Measurements from ENCODE around the gene SYNE1.
A peak's percentile ranks its signal among the peaks of the same experiment; 100 is the strongest.
"Not testable (repeated sequence)": the region's sequence is repeated elsewhere in the genome, so short reads cannot be mapped to it uniquely, and the experiment has no call there.

SYNE1 gene

DNA sequence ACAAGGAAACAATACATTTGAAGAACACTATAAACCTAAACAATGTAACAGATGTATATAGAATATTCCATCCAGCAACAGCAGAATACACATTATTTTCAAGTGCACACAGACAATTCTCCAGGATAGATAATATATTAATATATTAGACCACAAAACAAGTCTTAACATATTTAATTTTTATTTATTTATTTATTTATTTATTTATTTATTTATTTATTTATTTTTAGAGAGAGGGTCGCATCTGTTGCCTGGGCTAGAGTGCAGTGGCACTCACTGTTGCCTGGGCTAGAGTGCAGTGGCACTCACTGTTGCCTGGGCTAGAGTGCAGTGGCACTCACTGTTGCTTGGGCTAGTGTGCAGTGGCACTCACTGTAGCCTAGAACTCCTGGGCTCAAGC lies 78.4 kb downstream of the SYNE1 start:
- DNase-seq: not testable (repeated sequence)

DNA sequence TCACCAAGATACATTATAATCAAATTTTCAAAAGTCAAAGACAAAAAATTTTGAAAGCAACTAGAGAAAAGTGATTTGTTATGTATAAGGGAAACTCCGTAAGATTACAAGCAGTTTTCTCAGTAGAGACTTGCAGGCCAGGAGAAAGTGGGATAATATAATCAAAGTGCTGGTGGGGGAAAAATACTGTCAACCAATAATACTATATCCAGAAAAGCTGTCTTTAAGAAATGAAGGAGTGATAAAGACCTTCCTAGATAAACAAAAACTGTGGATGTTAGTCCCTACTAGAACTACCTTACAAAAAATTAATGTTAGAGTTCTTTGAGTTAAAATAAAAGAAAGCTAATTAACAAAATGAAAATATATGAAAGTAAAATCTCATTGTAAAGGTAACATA lies 79.7 kb downstream of the SYNE1 start:
- no peak for DNase-seq

DNA sequence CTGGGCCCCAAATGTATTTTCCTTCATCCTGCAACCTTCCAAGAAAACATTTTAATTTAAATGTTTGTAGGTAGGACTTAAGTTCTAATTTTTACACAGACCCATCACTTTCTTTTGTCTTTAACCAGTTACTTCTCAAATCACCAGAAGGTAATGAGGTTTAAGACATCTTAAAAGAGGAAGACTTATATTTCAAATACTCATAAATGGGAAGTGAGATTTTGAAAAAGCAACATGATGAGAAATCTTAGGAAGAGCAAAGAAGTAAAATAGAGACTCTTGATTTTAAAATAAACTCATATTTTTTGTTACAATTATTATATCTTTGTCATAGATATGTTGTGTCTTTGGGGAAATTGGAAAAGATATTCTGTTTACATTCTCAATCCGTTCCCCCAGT lies 82.3 kb downstream of the SYNE1 start:
- no peak for DNase-seq

DNA sequence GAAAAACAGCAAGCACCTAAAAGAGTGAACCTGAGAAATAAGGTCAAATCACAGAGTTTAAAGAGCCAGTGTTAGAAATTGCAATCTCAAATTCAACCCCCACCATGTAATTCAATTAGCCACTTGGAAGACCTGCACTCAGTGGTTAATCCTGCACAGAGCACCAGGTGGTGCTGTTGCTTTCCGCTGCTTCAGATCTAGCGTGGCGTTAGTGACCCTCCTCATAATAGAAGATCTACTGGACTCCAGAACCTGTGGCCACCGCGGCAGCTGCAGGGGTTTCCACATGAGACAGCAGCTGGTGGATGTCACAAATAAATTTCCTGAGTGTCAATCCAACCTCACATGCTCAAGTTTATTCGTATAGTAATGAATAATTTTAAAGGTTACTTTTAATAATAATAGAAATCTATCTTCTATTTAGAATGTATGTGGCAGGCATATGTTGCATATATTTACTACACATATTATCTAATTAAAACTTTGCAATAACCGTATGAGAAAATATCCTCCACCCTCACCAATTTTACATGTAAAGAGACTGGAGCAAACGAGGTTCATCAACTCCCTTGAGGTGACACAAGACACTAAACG lies 84.4 kb downstream of the SYNE1 start:
- peak; percentile 50 for DNase-seq

DNA sequence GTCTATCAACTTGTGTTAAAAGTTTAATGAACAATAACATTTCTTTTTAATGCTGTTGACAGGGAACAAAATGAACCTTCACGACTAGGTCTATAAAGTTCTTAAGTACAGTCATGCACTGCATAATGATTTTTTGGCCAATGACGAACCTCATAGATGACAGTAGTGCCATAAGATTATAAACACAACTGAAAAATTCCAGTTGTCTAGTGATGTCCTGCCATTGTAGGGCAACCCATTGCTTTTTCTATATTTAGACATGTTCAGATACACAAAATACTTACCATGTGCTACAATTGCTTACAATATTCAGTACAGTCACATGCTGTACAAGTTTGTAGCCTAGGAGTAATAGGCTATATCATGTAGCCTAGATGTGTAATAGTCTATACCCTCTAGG lies 93.6 kb downstream of the SYNE1 start:
- no peak for DNase-seq

DNA sequence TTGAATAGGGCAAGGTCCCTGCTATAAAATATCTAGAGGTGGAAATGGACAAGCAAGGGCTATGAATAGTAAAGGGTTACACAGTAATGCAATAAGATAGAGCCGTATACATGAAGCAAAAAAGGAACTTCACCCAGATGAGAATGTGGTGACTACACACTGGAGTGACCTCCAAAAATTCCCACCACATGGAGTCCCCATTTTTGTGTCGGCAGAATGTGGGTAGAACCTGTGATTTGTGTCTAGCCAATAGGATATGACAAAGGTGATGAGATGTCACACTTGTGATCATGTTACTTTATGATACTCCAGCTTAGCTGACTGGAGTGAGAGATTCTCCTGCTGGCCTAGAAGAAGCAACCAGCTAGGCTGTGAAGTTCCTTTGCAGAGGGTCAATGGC lies 96.8 kb downstream of the SYNE1 start:
- no peak for DNase-seq

DNA sequence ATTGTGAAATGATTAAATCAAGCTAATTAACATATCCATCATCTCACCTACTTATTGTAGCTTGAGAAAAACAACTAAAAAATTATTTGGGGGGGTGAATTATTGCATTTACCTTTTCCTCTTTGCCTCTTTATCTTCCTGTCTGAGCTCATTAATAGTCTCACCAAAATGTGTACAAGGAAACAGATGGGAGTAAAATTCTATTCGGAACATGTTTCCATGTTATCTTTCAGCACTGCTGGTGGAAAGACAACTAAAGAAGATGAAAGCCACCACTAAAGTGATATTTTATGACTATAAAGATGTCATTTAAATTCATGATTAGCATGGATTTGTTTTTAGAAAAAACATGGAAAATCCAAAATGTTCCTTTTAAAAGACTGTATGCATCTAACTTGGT lies 102.6 kb downstream of the SYNE1 start:
- DNase-seq: no peak

DNA sequence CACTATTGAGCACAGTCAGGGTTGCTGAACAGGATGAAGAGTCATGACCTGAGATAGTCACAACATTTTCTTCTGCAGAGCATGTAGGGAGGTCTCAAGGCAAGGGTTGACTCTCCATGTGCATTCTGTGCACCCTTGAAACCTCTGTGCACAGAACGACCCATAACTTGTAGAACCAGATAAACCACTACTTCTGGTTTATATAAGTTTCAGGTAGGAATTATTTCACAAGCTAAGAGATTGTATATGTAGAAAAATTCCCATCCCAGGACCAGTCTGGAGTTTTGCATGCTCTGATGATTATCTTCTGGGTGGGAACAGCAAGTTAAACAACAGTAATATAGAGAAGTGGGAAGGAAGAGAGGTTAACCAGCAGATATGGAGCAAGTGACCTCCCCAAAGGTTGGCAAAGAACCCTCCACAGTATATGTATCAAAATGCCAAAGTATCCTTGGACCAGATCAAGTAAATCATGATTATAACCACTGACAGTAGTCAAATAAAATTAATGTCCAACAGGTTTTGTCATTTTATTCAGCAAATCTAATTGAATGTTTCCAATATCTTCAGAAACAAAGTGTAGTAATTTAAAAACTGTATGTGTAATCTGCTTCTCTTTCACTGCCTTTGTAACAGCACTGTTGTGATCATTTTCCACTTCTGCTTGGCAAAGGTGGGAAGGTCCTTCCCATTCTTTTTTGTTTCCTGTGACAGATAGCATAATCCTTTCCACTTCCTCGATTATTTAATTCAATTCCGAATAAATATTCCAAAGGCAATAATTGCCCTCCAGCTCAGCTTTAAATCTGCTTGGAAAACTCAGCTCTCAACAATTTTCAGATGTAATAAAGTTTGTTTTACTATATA lies 104.4 kb downstream of the SYNE1 start:
- DNase-seq: no peak

DNA sequence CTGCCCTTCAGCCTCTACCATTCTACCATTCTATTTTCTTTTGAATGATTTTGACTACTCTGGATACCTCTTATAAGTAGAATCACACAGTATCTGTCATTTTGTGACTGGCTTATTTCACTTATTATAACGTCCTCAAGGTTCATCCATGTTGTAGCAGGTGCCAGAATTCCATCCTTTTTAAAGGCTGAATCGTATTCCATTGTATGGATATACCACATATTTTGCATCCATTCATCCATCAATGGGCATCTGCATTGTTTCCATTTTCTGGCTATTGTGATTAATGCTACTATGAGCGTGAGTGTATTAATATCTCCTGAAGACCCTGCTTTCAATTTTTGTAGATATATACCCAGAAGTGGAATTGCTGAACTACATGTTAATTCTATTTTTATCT lies 105.5 kb downstream of the SYNE1 start:
- no peak for DNase-seq

DNA sequence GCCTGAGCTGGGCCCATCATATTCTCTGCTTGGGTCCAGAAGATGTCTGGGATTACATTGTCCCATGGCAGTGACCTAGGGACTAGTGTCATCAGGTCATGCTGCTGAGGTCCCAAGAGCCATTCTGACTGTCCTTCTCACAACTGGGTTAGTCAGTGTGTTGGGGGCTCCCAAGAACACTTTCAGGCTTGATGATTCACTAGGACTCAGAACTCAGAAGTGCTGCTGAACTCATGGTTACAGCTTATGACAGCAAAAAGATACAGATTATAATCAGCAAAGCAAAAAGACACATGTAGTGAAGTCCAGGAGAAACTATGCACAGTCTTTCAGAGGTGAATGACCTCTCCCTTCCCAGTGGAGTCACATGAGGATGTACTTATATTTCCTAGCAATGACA lies 107.8 kb downstream of the SYNE1 start:
- no peak for DNase-seq

DNA sequence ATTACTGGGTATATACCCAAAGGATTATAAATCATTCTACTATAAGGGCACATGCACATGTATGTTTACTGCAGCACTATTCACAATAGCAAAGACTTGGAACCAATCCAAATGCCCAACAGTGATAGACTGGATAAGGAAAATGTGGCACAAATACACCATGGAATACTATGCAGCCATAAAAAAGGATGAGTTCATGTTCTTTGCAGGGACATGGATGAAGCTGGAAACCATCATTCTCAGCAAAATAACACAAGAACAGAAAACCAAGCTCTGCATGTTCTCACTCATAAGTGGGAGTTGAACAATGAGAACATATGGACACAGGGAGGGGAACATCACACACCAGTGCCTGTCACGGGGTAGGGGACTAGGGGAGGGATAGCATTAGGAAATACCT lies 123.0 kb downstream of the SYNE1 start:
- DNase-seq: not testable (repeated sequence)

DNA sequence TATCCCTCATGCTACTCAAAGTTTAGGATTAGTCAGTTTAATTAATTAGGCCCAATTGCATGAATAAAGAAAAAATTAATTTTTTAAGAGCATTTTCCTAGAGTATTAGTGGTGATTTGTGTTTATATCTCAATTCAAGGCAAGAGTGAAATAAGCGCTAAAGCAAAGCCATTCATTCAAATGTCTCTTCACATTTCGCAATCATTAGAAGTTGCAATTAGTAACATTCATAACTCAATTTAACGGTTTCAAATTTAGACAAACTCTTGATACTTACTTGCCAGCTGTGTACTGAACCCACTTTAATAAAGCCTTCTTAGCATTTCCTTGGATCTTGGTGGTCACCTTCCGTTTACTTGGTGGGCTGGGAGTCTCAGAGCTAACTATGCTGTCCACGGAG lies 127.2 kb downstream of the SYNE1 start:
- no peak for DNase-seq

DNA sequence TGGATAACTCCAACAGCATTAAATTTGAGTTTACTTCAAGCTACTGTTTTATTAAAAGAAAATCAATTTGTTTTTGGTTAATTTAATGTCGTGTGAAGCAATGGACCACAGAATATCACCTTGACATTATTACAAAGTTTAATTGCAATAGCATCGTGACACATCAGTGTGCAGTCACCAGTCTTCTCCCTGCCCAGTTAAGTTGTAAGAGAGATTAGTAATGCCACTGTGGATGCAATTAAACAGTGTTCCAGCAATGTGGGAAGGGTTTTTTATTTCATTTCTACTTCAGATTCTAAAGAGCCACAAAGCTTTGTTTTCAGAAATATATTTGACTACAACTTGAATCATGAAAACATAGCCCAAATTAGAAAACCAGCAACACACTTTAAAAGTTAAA lies 128.7 kb downstream of the SYNE1 start:
- DNase-seq: no peak

DNA sequence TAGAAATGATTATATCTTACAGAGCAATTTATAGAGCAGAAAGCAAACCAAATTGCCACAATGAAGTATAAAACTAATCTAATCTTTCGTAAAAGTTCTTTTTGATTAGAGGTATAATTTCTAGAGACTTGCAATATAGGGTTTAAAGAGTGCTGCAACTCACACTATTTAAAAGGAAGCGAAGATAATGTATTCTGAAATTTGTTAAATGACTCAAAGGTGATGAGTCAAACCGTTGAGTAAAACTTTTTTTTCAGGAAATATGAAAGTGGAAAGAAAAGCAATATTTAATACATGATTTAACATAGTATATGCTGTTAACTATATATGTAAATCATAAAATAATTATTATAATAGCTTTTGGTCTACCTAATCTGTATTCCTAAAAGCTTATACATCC lies 133.6 kb downstream of the SYNE1 start:
- DNase-seq: no peak

DNA sequence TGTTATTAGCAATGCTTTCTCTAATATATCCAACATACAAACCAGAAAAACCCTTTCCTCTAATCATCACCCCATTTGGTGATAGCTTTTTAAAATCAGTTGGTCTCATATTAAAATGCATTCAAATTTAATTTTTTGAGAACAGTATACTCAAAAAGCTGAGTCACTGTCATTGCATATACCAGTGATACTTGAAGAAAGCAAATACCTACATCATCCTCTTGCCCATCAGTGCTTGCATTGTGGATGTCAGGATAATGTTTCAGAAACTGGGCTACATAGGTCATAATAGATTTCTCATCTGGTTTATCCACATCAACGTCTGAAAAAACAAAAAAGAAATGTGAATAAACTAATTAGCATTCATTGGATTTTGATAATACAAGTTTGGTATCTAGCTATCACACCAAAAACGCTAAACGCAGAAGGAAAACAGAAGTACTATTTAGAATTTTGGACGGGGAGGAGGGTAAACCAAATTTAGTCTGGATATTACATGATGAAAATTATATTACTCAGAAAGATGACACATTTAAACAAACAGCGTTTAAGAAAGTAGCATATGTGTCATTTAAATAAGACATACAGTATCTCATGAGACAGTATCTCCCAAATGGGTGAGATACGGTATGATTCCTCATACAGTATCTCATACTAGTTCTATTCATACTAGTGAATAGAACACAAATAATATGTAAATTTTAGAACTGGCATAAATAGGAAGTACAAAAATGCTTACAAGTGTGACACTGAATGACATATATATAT lies 134.6 kb downstream of the SYNE1 start:
- no peak for DNase-seq

DNA sequence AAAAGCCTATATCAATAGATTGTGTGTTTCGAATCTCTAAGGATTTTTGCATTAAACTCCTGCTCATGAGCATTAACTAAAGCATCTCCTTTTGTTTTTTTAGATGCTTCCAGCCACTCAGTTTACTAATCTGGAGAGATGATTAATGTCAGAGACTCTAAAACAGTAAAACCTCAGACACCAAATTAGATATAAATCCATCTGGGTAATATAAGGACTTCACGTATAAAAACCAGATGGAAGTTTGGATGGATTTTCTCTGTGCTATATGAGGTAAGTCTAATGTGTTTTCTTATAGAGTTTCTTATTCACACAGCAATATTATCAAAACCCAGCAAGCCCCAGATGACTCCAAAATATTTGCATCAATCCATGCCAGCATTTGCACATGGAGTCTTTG lies 137.2 kb downstream of the SYNE1 start:
- no peak for DNase-seq

DNA sequence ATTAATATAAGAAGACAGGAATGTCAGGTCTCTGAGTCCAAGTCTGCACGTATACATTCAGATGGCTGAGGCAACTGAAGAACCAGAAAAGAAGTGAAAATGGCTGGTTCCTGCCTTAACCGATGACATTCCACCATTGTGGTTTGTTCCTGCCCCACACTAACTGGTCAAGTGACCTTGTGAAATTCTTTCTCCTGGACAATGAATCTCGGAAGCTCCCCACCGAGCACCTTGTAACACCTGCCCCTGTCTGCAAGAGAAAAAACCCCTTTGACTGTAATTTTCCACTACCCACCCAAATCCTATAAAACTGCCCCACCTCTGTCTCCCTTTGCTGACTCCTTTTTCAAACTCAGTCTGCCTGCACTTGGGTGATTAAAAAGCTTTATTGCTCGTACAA lies 140.4 kb downstream of the SYNE1 start:
- DNase-seq: no peak

DNA sequence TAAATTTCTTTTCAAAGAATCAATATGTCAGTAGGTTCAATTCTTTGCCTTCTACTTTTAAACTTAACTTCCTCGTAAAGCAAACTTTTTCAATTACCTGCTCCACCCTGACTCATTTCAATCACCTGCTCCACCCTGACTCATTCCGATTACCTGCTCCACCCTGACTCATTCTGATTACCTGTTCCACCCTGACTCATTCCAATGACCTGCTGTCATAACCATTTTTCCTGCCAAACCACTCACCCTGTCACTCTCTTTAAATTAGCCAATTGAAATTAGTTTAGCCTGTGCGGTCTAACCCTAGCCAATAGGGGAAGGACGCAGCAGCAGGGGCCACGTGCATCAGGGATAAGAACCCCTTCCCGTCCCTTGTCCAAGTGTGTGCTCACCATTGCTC lies 141.7 kb downstream of the SYNE1 start:
- not testable (repeated sequence) for DNase-seq

DNA sequence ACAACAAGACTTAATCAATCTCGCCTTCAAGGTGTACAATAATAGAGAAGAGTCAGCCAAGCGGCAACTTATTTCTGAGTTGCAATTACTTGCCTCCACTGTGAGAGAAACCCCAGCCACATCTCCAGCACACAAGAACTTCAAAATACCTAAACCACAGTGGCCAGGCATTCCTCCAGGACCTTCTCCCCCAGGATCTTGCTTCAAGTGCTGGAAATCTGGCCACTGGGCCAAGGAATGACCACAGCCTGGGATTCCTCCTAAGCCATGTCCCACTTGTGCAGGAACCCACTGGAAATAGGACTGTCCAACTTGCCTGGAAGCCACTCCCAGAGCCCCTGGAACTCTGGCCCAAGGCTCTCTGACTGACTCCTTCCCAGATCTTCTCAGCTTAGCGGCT lies 144.9 kb downstream of the SYNE1 start:
- DNase-seq: not testable (repeated sequence)

DNA sequence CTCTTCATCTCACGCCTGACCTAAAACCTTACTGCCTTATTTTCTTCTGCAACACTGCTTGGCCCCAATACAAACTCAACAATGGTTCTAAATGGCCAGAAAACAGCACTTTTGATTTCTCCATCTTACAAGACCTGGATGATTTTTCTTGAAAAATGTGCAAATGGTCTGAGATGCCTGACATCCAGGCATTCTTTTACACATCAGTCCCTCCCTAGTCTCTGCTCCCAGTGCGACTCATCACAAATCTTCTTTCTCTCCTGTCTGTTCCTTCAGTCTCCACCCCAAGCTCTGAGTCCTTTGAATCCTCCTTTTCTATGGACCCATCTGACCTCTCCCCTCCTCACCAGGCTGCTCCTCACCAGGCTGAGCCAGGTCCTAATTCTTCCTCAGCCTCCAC lies 145.7 kb downstream of the SYNE1 start:
- not testable (repeated sequence) for DNase-seq

DNA sequence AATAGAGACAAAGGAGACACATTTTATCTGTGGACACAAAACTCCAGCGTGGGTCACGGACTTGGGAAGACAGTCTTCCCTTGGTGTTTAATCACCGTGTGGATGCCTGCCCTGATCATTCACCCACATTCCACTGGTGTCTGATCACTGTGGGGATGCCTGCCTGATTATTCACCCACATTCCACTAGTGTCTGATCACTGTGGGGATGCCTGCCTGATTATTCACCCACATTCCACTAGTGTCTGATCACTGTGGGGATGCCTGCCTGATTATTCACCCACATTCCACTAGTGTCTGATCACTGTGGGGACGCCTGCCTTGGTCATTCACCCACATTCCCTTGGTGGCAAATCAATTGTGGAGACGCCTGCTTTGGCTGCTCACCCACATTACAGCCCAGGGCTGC lies 146.2 kb downstream of the SYNE1 start:
- not testable (repeated sequence) for DNase-seq

DNA sequence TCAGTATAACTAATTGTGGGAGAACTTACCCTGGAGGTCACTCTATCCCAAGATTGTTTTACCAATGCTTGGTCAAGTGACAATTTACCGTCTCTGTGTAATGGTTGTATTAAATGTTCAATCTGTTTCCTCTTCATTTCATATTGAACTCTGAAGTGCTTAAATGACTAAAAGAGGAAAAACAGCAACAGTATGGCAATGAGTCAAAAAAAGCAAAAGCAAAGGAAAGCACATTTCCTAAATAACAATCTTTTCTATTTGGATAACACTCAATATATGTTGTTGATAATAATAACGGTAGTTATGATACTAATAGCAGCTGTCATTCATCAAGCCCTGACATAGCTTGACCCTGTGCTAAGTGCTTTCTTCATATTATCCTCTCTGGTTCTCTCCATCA lies 152.4 kb downstream of the SYNE1 start:
- no peak for DNase-seq

DNA sequence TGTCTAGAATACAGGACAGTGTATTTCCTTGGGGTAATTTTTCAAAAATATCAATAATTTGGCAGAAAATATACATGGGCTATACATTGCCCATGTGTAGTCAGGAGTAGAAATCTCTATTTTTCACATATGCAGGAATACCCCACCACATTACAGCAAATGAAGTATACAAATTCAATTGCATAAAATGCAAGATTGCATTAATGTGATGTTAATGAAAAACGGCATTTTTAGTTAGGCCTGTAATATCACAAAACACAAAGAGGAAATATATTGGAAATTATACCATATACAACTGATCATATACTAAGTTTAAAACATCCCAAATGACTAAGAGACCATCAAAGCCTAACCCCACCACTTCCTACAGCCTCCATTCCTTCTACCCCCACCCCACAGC lies 154.9 kb downstream of the SYNE1 start:
- no peak for DNase-seq

Measured in NCI-H1436 (cell line).